Endothelial cell of umbilical vein (primary cell): ENCODE data around the gene SLC22A4. TPM values are rescaled to one million over a fixed set of nuclear protein-coding genes. Genes with fewer than 3 reads are reported as not detected.

ENCODE experiments used
- BruUV-seq: library from RNA; stranded (reverse); fragments of 400-500 nt; replicated peaks from 2 replicates; lab custom pipeline; 2021; lab: Mats Ljungman, UMichigan
- CTCF ChIA-PET: fragments of 300-600, 350-600 bp; sonication (Branson Sonifier 250); formaldehyde crosslinking; loops from one replicate; lab custom pipeline; 2021; ENCODE audit warnings: antibody characterized with exemption, inconsistent platforms; lab: Charles Lee
- POLR2A ChIA-PET: fragments of 300-600, 350-600 bp; sonication (Branson Sonifier 250); formaldehyde crosslinking; loops from one replicate; lab custom pipeline; 2021; ENCODE audit warnings: antibody characterized with exemption, inconsistent platforms; lab: Charles Lee
- DNase-seq: peaks from one replicate; pipeline ENCODE4 v3.0.0-alpha.2; 2011; ENCODE audit warnings: low read depth, low spot score
- FAIRE-seq: peaks from 2 replicates; lab custom pipeline; 2011; peaks lifted over from hg19 to GRCh38; lab: Jason Lieb, UNC
- H2AFZ ChIP-seq: 2 replicates; pipeline ENCODE4 v1.6.0; 2012; ENCODE audit warnings: low read depth, low read length, control low read depth, inconsistent platforms
- H3K27ac ChIP-seq: 2 replicates; pipeline ENCODE4 v1.5.1; 2011; ENCODE audit warnings: low read depth, mild to moderate bottlenecking, control low read depth, low read length, moderate library complexity; ENCODE audit not compliant: insufficient read depth
- H3K27me3 ChIP-seq, 2 experiments: 2 replicates each; pipeline versions ENCODE4 v1.6.0 to v1.6.1; 2011; ENCODE audit warnings: low read length in 2 of 2, mixed read lengths in 1 of 2; ENCODE audit not compliant: control insufficient read depth in 2 of 2, insufficient read depth in 2 of 2
- H3K36me3 ChIP-seq, 2 experiments: 2 replicates in 1 of 2; 3 replicates in 1 of 2; pipeline ENCODE4 v1.5.1; 2011; ENCODE audit warnings: low read length in 2 of 2, mild to moderate bottlenecking in 1 of 2, moderate library complexity in 1 of 2; ENCODE audit not compliant: control insufficient read depth in 2 of 2, insufficient read depth in 2 of 2; ENCODE audit errors: extremely low read depth in 1 of 2
- H3K4me1 ChIP-seq: 3 replicates; pipeline ENCODE4 v1.5.1; 2011; ENCODE audit warnings: mild to moderate bottlenecking, low read length; ENCODE audit not compliant: control insufficient read depth, insufficient read depth; ENCODE audit errors: extremely low read depth
- H3K4me2 ChIP-seq: 2 replicates; pipeline ENCODE4 v1.6.1; 2011; ENCODE audit warnings: low read length, control low read depth, mixed read lengths; ENCODE audit not compliant: insufficient read depth
- H3K4me3 ChIP-seq, 3 experiments: fragments of 200-600 bp in 1 of 3; sonication (generic), shearing (Covaris generic) in 1 of 3; replicated peaks in 1 of 3; 2 replicates each; pipeline ENCODE4 v1.5.1; 2011 to 2016; ENCODE audit warnings: control low read depth in 3 of 3, low read length in 3 of 3, mild to moderate bottlenecking in 2 of 3, inconsistent platforms in 1 of 3, low read depth in 1 of 3, moderate library complexity in 1 of 3; ENCODE audit not compliant: insufficient read depth in 1 of 3
- H3K79me2 ChIP-seq: 2 replicates; pipeline ENCODE4 v1.6.0; 2012; ENCODE audit warnings: low read length, inconsistent platforms; ENCODE audit not compliant: control insufficient read depth, insufficient read depth
- H3K9ac ChIP-seq: replicated peaks from 2 replicates; pipeline ENCODE3; 2011; ENCODE audit warnings: low read length, control low read depth; ENCODE audit not compliant: insufficient read depth; ENCODE audit errors: extremely low read depth
- H3K9me1 ChIP-seq: replicated peaks from 3 replicates; pipeline ENCODE4 v1.6.0; 2011; ENCODE audit warnings: mild to moderate bottlenecking, low read length; ENCODE audit not compliant: control insufficient read depth, insufficient read depth; ENCODE audit errors: extremely low read depth
- H3K9me3 ChIP-seq: replicated peaks from 2 replicates; pipeline ENCODE4 v1.5.1; 2012; ENCODE audit warnings: low read length, inconsistent platforms; ENCODE audit not compliant: control insufficient read depth, insufficient read depth
- H4K20me1 ChIP-seq: replicated peaks from 2 replicates; pipeline ENCODE3; 2011; ENCODE audit warnings: mild to moderate bottlenecking, low read length; ENCODE audit not compliant: control insufficient read depth, insufficient read depth; ENCODE audit errors: extremely low read depth
- EZH2 ChIP-seq: IDR thresholded peaks from 2 replicates; pipeline ENCODE4 v1.6.1; 2012; ENCODE audit warnings: borderline replicate concordance, low read depth, mild to moderate bottlenecking, moderate library complexity, low read length, inconsistent platforms; ENCODE audit not compliant: severe bottlenecking
- FOS ChIP-seq: IDR thresholded peaks from 2 replicates; pipeline ENCODE4 v1.6.1; 2011; ENCODE audit warnings: mild to moderate bottlenecking, low read length, moderate library complexity, borderline replicate concordance; ENCODE audit not compliant: insufficient read depth
- GATA2 ChIP-seq: IDR thresholded peaks from 2 replicates; pipeline ENCODE4 v1.7.0; 2011; ENCODE audit warnings: low read depth, mild to moderate bottlenecking, moderate library complexity, mixed read lengths, low read length; ENCODE audit not compliant: insufficient read length, insufficient read depth
- JUN ChIP-seq: IDR thresholded peaks from 2 replicates; pipeline ENCODE4 v1.6.1; 2011; ENCODE audit warnings: borderline replicate concordance, low read depth; ENCODE audit not compliant: insufficient read length, insufficient read depth
- MYC ChIP-seq: IDR thresholded peaks from one replicate; pipeline ENCODE4 v1.6.1; 2011; ENCODE audit warnings: mild to moderate bottlenecking, low read depth, low read length
- POLR2A ChIP-seq: IDR thresholded peaks from 2 replicates; pipeline ENCODE4 v1.6.1; 2012; ENCODE audit warnings: low read depth, mild to moderate bottlenecking, control low read depth, low read length
- POLR2AphosphoS5 ChIP-seq: IDR thresholded peaks from 2 replicates; pipeline ENCODE4 v1.6.1; 2012; ENCODE audit warnings: low read depth, mild to moderate bottlenecking, control low read depth, low read length, moderate library complexity; ENCODE audit not compliant: insufficient read depth
- dilution Hi-C: fragments of 300-500 bp; cut with MboI; formaldehyde crosslinking; loops from one replicate; pipeline ENCODE4 v1.15.0; 2019; ENCODE audit warnings: low sequenced_read_pairs; ENCODE audit not compliant: extremely low pct_ligation_motif_present
- intact Hi-C: fragments of 100-400 bp; cut with micrococcal nuclease; formaldehyde crosslinking; loops from one replicate; pipeline ENCODE4 v1.10.0; 2022
- polyA plus RNA-seq, 4 experiments: library from polyadenylated mRNA; depleted of rRNA in 3 of 4; stranded (reverse) in 3 of 4; unstranded in 1 of 4; fragments of >200 nt; gene quantifications; 2 replicates each; pipeline versions ENCODE4 v1.2.1 to v1.2.3, GENCODE V29; 2011 to 2012; ENCODE audit warnings: missing spikeins in 1 of 4
- total RNA-seq: library from RNA; stranded (reverse); gene quantifications from 2 replicates; pipeline ENCODE4 v1.2.3, GENCODE V29; 2021
- TF ChIP-seq, protein P1 (sequence below), 2 donors: IDR thresholded peaks; 1 replicate in 1 of 2; 2 replicates in 1 of 2; pipeline ENCODE4 v1.5.1; 2011; ENCODE audit warnings: low read length in 2 of 2, mild to moderate bottlenecking in 2 of 2, moderate library complexity in 2 of 2, control low read depth in 1 of 2, inconsistent platforms in 1 of 2, low read depth in 1 of 2; ENCODE audit not compliant: insufficient read depth in 1 of 2; ENCODE audit errors: extremely low read depth in 1 of 2
- TF ChIP-seq, protein P2 (sequence below): IDR thresholded peaks from 2 replicates; pipeline ENCODE4 v1.6.1; 2011; ENCODE audit not compliant: insufficient read depth, insufficient read length

Gene SLC22A4
- total and polyA plus RNA-seq, 2 donors (not counting 3 experiments of a cell fraction or from before 2014, with no cell fraction given) = 4.9 to 6.9 TPM

DNA sequence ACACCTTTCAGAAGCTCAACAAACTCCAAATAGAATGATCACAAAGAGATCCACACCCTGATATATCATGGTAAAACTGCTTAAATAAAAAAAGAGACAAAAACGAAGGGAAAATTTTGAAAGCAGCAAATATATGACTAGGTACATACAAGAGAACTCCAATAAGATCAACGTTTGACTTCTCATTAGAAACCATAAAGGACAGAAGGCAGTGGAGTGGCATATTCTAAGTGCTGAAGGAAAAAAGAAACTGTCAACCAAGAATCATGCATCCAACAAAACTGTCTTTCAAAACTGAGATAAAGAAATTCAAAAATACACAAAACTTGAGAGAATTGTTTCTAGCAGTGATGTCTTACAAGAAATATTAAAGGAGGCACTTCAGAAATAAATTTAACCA lies 11.2 kb downstream of the SLC22A4 start:
- no peak overlapping the region for H3K9ac ChIP-seq
- POLR2A ChIA-PET = no interaction called here
- no peaks in the 10 kb centered on the region for H3K9me3 ChIP-seq
- TF ChIP-seq, protein P1, sequence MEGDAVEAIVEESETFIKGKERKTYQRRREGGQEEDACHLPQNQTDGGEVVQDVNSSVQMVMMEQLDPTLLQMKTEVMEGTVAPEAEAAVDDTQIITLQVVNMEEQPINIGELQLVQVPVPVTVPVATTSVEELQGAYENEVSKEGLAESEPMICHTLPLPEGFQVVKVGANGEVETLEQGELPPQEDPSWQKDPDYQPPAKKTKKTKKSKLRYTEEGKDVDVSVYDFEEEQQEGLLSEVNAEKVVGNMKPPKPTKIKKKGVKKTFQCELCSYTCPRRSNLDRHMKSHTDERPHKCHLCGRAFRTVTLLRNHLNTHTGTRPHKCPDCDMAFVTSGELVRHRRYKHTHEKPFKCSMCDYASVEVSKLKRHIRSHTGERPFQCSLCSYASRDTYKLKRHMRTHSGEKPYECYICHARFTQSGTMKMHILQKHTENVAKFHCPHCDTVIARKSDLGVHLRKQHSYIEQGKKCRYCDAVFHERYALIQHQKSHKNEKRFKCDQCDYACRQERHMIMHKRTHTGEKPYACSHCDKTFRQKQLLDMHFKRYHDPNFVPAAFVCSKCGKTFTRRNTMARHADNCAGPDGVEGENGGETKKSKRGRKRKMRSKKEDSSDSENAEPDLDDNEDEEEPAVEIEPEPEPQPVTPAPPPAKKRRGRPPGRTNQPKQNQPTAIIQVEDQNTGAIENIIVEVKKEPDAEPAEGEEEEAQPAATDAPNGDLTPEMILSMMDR (IDR thresholded peaks at IDR 0.05; ENCODE audit: extremely low read depth in 1 of 2, insufficient read depth in 1 of 2, low read depth in 1 of 2, low read length in 2 of 2) = no peak
- TF ChIP-seq MYC = no peak
- TF ChIP-seq, protein P2, sequence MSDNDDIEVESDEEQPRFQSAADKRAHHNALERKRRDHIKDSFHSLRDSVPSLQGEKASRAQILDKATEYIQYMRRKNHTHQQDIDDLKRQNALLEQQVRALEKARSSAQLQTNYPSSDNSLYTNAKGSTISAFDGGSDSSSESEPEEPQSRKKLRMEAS = no peak
- TF ChIP-seq JUN = no peak
- H3K36me3 ChIP-seq = no peaks in the 10 kb centered on the region
- H3K9me1 ChIP-seq = no peaks in the 10 kb centered on the region
- no peak overlapping the region for H3K27ac ChIP-seq
- H4K20me1 ChIP-seq = no peaks in the 10 kb centered on the region
- no TSS peak for BruUV-seq
- DNase-seq = no peak
- dilution Hi-C loops = no loop called here
- peaks cover 3% of the 10 kb centered on the region for H3K4me1 ChIP-seq
- H3K27me3 ChIP-seq = no peaks in the 10 kb centered on the region
- no peak overlapping the region for H3K4me2 ChIP-seq
- no peak overlapping the region for H2AFZ ChIP-seq
- intact Hi-C loops = no loop called here
- CTCF ChIA-PET = no interaction called here
- H3K4me3 ChIP-seq = no peak overlapping the region
- no peaks in the 10 kb centered on the region for H3K79me2 ChIP-seq
- no peak for FAIRE-seq

DNA sequence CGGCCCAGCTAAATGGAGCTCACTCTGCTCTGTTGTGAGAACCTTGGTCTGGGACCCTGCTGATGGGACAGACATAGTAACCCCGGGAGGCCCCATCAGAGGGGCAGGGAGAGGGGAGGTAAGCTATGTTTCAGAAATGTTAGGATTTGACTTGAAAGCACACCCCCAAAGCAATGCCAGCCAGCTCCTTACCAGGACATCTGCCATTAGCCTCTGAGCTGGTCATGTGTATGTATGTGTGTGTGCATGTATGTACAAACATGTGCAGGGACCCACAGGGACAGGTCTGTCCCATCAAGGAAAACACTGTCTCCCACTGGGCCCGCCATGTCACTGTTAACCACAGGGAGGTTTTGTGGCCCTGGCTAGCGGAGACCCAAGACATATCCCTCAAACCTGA lies 14.5 kb downstream of the SLC22A4 start:
- CTCF ChIA-PET = interaction anchor here (1.0 to 1.5 kb wide), 3 partner anchors 15 to 74 kb away, joined by 3 to 4 read pairs (median 4); no protein-coding TSS in a partner anchor
- H3K4me2 ChIP-seq = no peak overlapping the region
- FAIRE-seq (no peak), DNase-seq (no peak)
- H3K79me2 ChIP-seq = no peaks in the 10 kb centered on the region
- no peak overlapping the region for H2AFZ ChIP-seq
- intact Hi-C loops = no loop called here
- no TSS peak for BruUV-seq
- H3K4me3 ChIP-seq = no peak overlapping the region
- no peak overlapping the region for H3K9ac ChIP-seq
- H3K36me3 ChIP-seq = no peaks in the 10 kb centered on the region
- H3K27me3 ChIP-seq = no peaks in the 10 kb centered on the region
- H3K4me1 ChIP-seq = peaks cover 4% of the 10 kb centered on the region
- dilution Hi-C loops = no loop called here
- POLR2A ChIA-PET = no interaction called here
- no peaks in the 10 kb centered on the region for H3K9me1 ChIP-seq
- no peaks in the 10 kb centered on the region for H3K9me3 ChIP-seq
- no peaks in the 10 kb centered on the region for H4K20me1 ChIP-seq
- no peak overlapping the region for H3K27ac ChIP-seq
- TF ChIP-seq POLR2A (no peak), MYC (no peak), FOS (no peak), GATA2 (no peak), JUN (no peak), POLR2AphosphoS5 (no peak), EZH2 (no peak)
- TF ChIP-seq, protein P1 (IDR thresholded peaks at IDR 0.05; ENCODE audit: extremely low read depth in 1 of 2, insufficient read depth in 1 of 2, low read depth in 1 of 2, low read length in 2 of 2) = no peak
- TF ChIP-seq, protein P2 = no peak
